Loucy (cell line): ENCODE measurements around the gene CNMD.
A peak's percentile ranks its signal among the peaks of the same experiment; 100 is the strongest.

Experiments used
- H2AFZ ChIP-seq: fragments of 200-600 bp; sonication (generic); 2 replicates; pipeline ENCODE4 v1.6.0; 2016; ENCODE audit warnings: antibody characterized with exemption, mild to moderate bottlenecking, low read length, moderate library complexity
- H3F3A ChIP-seq: fragments of 200-600 bp; 2 replicates; pipeline ENCODE4 v1.6.0; 2016; ENCODE audit warnings: antibody characterized with exemption, low read depth, mild to moderate bottlenecking
- H3K27me3 ChIP-seq: fragments of 200-600 bp; sonication (generic); 2 replicates; pipeline ENCODE4 v1.6.1; 2014; ENCODE audit warnings: low read length, mild to moderate bottlenecking; ENCODE audit not compliant: insufficient read depth, poor library complexity, severe bottlenecking
- H3K36me3 ChIP-seq: fragments of 200-600 bp; sonication (generic); 2 replicates; pipeline ENCODE4 v1.6.1; 2016; ENCODE audit warnings: low read length; ENCODE audit not compliant: insufficient read depth
- H3K4me1 ChIP-seq: fragments of 200-600 bp; sonication (generic); 2 replicates; pipeline ENCODE4 v1.5.1; 2014; ENCODE audit warnings: low read length, mild to moderate bottlenecking; ENCODE audit not compliant: insufficient read depth, poor library complexity, severe bottlenecking
- H3K4me2 ChIP-seq: fragments of 200-600 bp; sonication (generic); 2 replicates; pipeline ENCODE4 v1.6.0; 2014; ENCODE audit warnings: antibody characterized with exemption, low read length, low read depth, mild to moderate bottlenecking; ENCODE audit not compliant: poor library complexity, severe bottlenecking
- H3K4me3 ChIP-seq: fragments of 200-600 bp; sonication (generic); 2 replicates; pipeline ENCODE4 v1.5.1; 2014; ENCODE audit warnings: low read length, mild to moderate bottlenecking, mixed read lengths; ENCODE audit not compliant: poor library complexity, severe bottlenecking
- H3K79me2 ChIP-seq: fragments of 200-600 bp; sonication (generic); 2 replicates; pipeline ENCODE4 v1.6.1; 2014; ENCODE audit warnings: low read length; ENCODE audit not compliant: insufficient read depth
- H3K9ac ChIP-seq: fragments of 200-600 bp; sonication (generic); 2 replicates; pipeline ENCODE4 v1.6.0; 2014; ENCODE audit warnings: mild to moderate bottlenecking, low read depth, low read length, moderate library complexity; ENCODE audit not compliant: poor library complexity, severe bottlenecking
- H3K9me2 ChIP-seq: fragments of 200-600 bp; sonication (generic); replicated peaks from 2 replicates; pipeline ENCODE4 v1.6.1; 2016; ENCODE audit warnings: low read depth, low read length, mixed read lengths
- H3K9me3 ChIP-seq: fragments of 200-600 bp; sonication (generic); 2 replicates; pipeline ENCODE4 v1.6.1; 2014; ENCODE audit warnings: mild to moderate bottlenecking, antibody characterized with exemption, low read length, low read depth; ENCODE audit not compliant: insufficient read depth
- H4K20me1 ChIP-seq: fragments of 200-600 bp; sonication (generic); 2 replicates; pipeline ENCODE4 v1.6.0; 2014; ENCODE audit warnings: antibody characterized with exemption, low read length, mild to moderate bottlenecking; ENCODE audit not compliant: insufficient read depth, poor library complexity, severe bottlenecking
- CTCF ChIP-seq: fragments of 200-600 bp; sonication (generic); conservative IDR thresholded peaks from 2 replicates; pipeline ENCODE4 v1.5.1; 2014; ENCODE audit warnings: mild to moderate bottlenecking, antibody characterized with exemption, low read length
- EZH2phosphoT487 ChIP-seq: fragments of 200-600 bp; IDR thresholded peaks from 2 replicates; pipeline ENCODE4 v1.6.1; 2018; ENCODE audit warnings: antibody characterized with exemption, mild to moderate bottlenecking, moderate library complexity, borderline replicate concordance

The CNMD gene

GRCh38 chr13:52701728-52702465 lies 37.7 kb downstream of the CNMD start:
- peaks cover 66% of the 10 kb centered on the region for H3K4me1 ChIP-seq
- no peaks in the 10 kb centered on the region for H3K9me2 ChIP-seq
- no peaks in the 10 kb centered on the region for H3K27me3 ChIP-seq
- H3K9ac ChIP-seq: peak overlapping the region; percentile 84
- no peaks in the 10 kb centered on the region for H3K9me3 ChIP-seq
- H3K4me3 ChIP-seq: peak overlapping the region; percentile 58
- no peaks in the 10 kb centered on the region for H3K36me3 ChIP-seq
- H3K4me2 ChIP-seq: peak overlapping the region; percentile 66
- TF ChIP-seq EZH2phosphoT487: no peak
- no peak for TF ChIP-seq CTCF
- H3F3A ChIP-seq: 0 out of 2 replicates have a peak, but pooled peaks cover 2% of the 10 kb centered on the region
- H2AFZ ChIP-seq: no peak overlapping the region
- H3K79me2 ChIP-seq: no peaks in the 10 kb centered on the region
- no peaks in the 10 kb centered on the region for H4K20me1 ChIP-seq

GRCh38 chr13:52696566-52696965 lies 43.1 kb downstream of the CNMD start:
- no peaks in the 10 kb centered on the region for H4K20me1 ChIP-seq
- no peaks in the 10 kb centered on the region for H3K79me2 ChIP-seq
- no peaks in the 10 kb centered on the region for H3K27me3 ChIP-seq
- H3F3A ChIP-seq: no peaks in the 10 kb centered on the region
- no peak overlapping the region for H2AFZ ChIP-seq
- no peaks in the 10 kb centered on the region for H3K9me2 ChIP-seq
- H3K9me3 ChIP-seq: no peaks in the 10 kb centered on the region
- H3K4me1 ChIP-seq: peaks cover 39% of the 10 kb centered on the region
- no peaks in the 10 kb centered on the region for H3K36me3 ChIP-seq
- no peak overlapping the region for H3K4me2 ChIP-seq
- no peak overlapping the region for H3K4me3 ChIP-seq
- H3K9ac ChIP-seq: no peak overlapping the region
- TF ChIP-seq EZH2phosphoT487: no peak
- no peak for TF ChIP-seq CTCF

- Histone ChIP-seq H3K9ac (no peak overlapping the region), H3K79me2 (no peaks in the 10 kb centered on the region), H3K4me2 (no peak overlapping the region), H3K9me3 (no peaks in the 10 kb centered on the region), H4K20me1 (no peaks in the 10 kb centered on the region), H3K36me3 (no peaks in the 10 kb centered on the region), H3K9me2 (no peaks in the 10 kb centered on the region), H3K27me3 (no peaks in the 10 kb centered on the region), H3F3A (no peaks in the 10 kb centered on the region), H2AFZ (no peak overlapping the region), H3K4me3 (no peak overlapping the region), H3K4me1 (peaks cover 36% of the 10 kb centered on the region)
- TF ChIP-seq CTCF (no peak), EZH2phosphoT487 (no peak)
Measured at GRCh38 chr13:52695856-52696255, 43.8 kb downstream of the CNMD start.
